HG03457 (cell line): Measurements from ENCODE around the gene SDR39U1.

Experiments
- ATAC-seq: cut with Tn5 transposase; IDR thresholded peaks from one replicate; pipeline ENCODE4 v1.9.1; 2021; ENCODE audit warnings: moderate number of reproducible peaks; ENCODE audit not compliant: unreplicated experiment

Gene SDR39U1

GRCh38 chr14:24392325-24393091 lies 50.1 kb downstream of the SDR39U1 start:
- no peak for ATAC-seq

GRCh38 chr14:24390701-24391468 lies 51.7 kb downstream of the SDR39U1 start:
- no peak for ATAC-seq
